Hepatic stellate cell (primary cell): ENCODE data around the gene CDH3.
"Not testable (repeated sequence)": the region's sequence is repeated elsewhere in the genome, so short reads cannot be mapped to it uniquely, and the experiment has no call there.

Experiments used
- DNase-seq: peaks from one replicate; pipeline ENCODE4 v3.0.0; 2011; ENCODE audit warnings: low spot score

The CDH3 gene

GRCh38 chr16:68707340-68708152 lies 62.4 kb downstream of the CDH3 start:
- DNase-seq: peak; percentile 74

GRCh38 chr16:68710211-68710610 lies 65.1 kb downstream of the CDH3 start:
- no peak for DNase-seq

- no peak for DNase-seq
Measured at GRCh38 chr16:68711421-68712139, 66.5 kb downstream of the CDH3 start.

- no peak for DNase-seq
Measured at GRCh38 chr16:68713361-68713760, 68.3 kb downstream of the CDH3 start.

- no peak for DNase-seq
Measured at GRCh38 chr16:68715471-68715870, 70.4 kb downstream of the CDH3 start.

GRCh38 chr16:68716516-68716915 lies 71.4 kb downstream of the CDH3 start:
- not testable (repeated sequence) for DNase-seq

GRCh38 chr16:68717684-68718083 lies 72.6 kb downstream of the CDH3 start:
- DNase-seq: no peak

GRCh38 chr16:68718590-68718989 lies 73.5 kb downstream of the CDH3 start:
- DNase-seq: no peak

GRCh38 chr16:68719993-68720489 lies 74.9 kb downstream of the CDH3 start:
- no peak for DNase-seq

- no peak for DNase-seq
Measured at GRCh38 chr16:68722119-68723024, 77.3 kb downstream of the CDH3 start.

- DNase-seq: no peak
Measured at GRCh38 chr16:68724797-68725196, 79.7 kb downstream of the CDH3 start.

- no peak for DNase-seq
Measured at GRCh38 chr16:68728523-68728922, 83.4 kb downstream of the CDH3 start.

GRCh38 chr16:68731637-68732036 lies 86.5 kb downstream of the CDH3 start:
- DNase-seq: no peak

GRCh38 chr16:68732042-68732680 lies 87.1 kb downstream of the CDH3 start:
- DNase-seq: no peak

GRCh38 chr16:68732741-68733399 lies 87.8 kb downstream of the CDH3 start:
- DNase-seq: no peak

- DNase-seq: no peak
Measured at GRCh38 chr16:68733570-68733969, 88.5 kb downstream of the CDH3 start.

GRCh38 chr16:68734782-68735181 lies 89.7 kb downstream of the CDH3 start:
- DNase-seq: no peak

- DNase-seq: no peak
Measured at GRCh38 chr16:68736561-68736960, 91.5 kb downstream of the CDH3 start.

GRCh38 chr16:68737046-68737729 lies 92.1 kb downstream of the CDH3 start, which contains the start of gene CDH1:
CDH1 (plus strand) TSS chr16:68737292; CDS start chr16:68737416, 124 bp downstream.
- DNase-seq: no peak
